GM23338 (cell line): Measurements from ENCODE around the gene MGAT3. TPM values are rescaled to one million over a fixed set of nuclear protein-coding genes. Genes with fewer than 3 reads are reported as not detected.
A peak's percentile ranks its signal among the peaks of the same experiment; 100 is the strongest.

Source experiments
- ATAC-seq: fragments of 200-7000 bp; cut with Tn5 transposase; 3 replicates; pipeline ENCODE4 v1.9.1; 2020
- DNase-seq: peaks from one replicate; pipeline ENCODE4 v3.0.0-alpha.2; 2015; ENCODE audit warnings: low spot score
- H2AFZ ChIP-seq: fragments of 200-600 bp; sonication (generic); 2 replicates; pipeline ENCODE4 v1.8.0; 2016; ENCODE audit warnings: antibody characterized with exemption, mild to moderate bottlenecking, moderate library complexity
- H3F3A ChIP-seq: fragments of 200-600 bp; sonication (generic); replicated peaks from 2 replicates; pipeline ENCODE4 v1.8.0; 2017; ENCODE audit warnings: antibody characterized with exemption, mixed run types, low read depth
- H3K27ac ChIP-seq: fragments of 200-600 bp; sonication (generic); 2 replicates; pipeline ENCODE4 v1.6.1; 2016; ENCODE audit warnings: low read depth
- H3K27me3 ChIP-seq: fragments of 200-600 bp; sonication (generic); 2 replicates; pipeline ENCODE4 v1.8.0; 2016; ENCODE audit warnings: mild to moderate bottlenecking, mixed run types, moderate library complexity; ENCODE audit not compliant: insufficient read depth
- H3K36me3 ChIP-seq: fragments of 200-600 bp; sonication (generic); 2 replicates; pipeline ENCODE4 v1.8.0; 2016; ENCODE audit warnings: mild to moderate bottlenecking; ENCODE audit not compliant: insufficient read depth
- H3K4me1 ChIP-seq: fragments of 200-600 bp; sonication (generic); 2 replicates; pipeline ENCODE4 v1.8.0; 2016; ENCODE audit warnings: mild to moderate bottlenecking, moderate library complexity; ENCODE audit not compliant: insufficient read depth
- H3K4me2 ChIP-seq: fragments of 200-600 bp; sonication (generic); 2 replicates; pipeline ENCODE4 v1.7.1; 2017; ENCODE audit warnings: mixed run types
- H3K4me3 ChIP-seq: fragments of 200-600 bp; sonication (generic); 2 replicates; pipeline ENCODE4 v1.6.1; 2016; ENCODE audit warnings: mixed run types
- H3K79me2 ChIP-seq: fragments of 200-600 bp; sonication (generic); replicated peaks from 2 replicates; pipeline ENCODE4 v1.8.0; 2017; ENCODE audit warnings: mild to moderate bottlenecking; ENCODE audit not compliant: insufficient read depth
- H3K9me2 ChIP-seq: fragments of 200-600 bp; sonication (generic); 2 replicates; pipeline ENCODE4 v1.8.0; 2017; ENCODE audit not compliant: insufficient read depth
- H4K20me1 ChIP-seq: fragments of 200-600 bp; sonication (generic); replicated peaks from 2 replicates; pipeline ENCODE4 v1.8.0; 2017; ENCODE audit warnings: mild to moderate bottlenecking; ENCODE audit not compliant: insufficient read depth
- H3K27ac Mint-ChIP-seq: 2 replicates; pipeline ENCODE4 v1.8.0; 2020; ENCODE audit warnings: inconsistent platforms, mild to moderate bottlenecking, moderate library complexity, mixed read lengths
- H3K27me3 Mint-ChIP-seq: 3 replicates; pipeline ENCODE4 v1.8.0; 2022; ENCODE audit warnings: low read depth, mild to moderate bottlenecking, moderate library complexity, mixed read lengths, inconsistent platforms; ENCODE audit not compliant: insufficient read depth, poor library complexity
- H3K36me3 Mint-ChIP-seq: 3 replicates; pipeline ENCODE4 v1.8.0; 2021; ENCODE audit warnings: low read depth, mild to moderate bottlenecking, inconsistent platforms, moderate library complexity, mixed read lengths
- H3K4me1 Mint-ChIP-seq: 3 replicates; pipeline ENCODE4 v1.8.0; 2020; ENCODE audit warnings: mild to moderate bottlenecking, inconsistent platforms, mixed read lengths
- H3K4me3 Mint-ChIP-seq: 3 replicates; pipeline ENCODE4 v1.8.0; 2021; ENCODE audit warnings: moderate library complexity, mild to moderate bottlenecking, inconsistent platforms, mixed read lengths
- H3K9me3 Mint-ChIP-seq: 3 replicates; pipeline ENCODE4 v1.8.0; 2020; ENCODE audit warnings: moderate library complexity, mild to moderate bottlenecking, inconsistent platforms, mixed read lengths
- CREB1 ChIP-seq: fragments of 250-450 bp; sonication (Bioruptor Pico); IDR thresholded peaks from 2 replicates; pipeline ENCODE4 v1.5.0; 2020; ENCODE audit warnings: low read depth, mild to moderate bottlenecking, moderate library complexity
- CTCF ChIP-seq, 2 experiments: fragments of 200-600 bp in 1 of 2; sonication (generic) in 1 of 2; conservative IDR thresholded peaks; 2 replicates each; pipeline versions ENCODE4 v1.5.1 to v1.6.1; 2016 to 2017; ENCODE audit warnings: antibody characterized with exemption in 2 of 2, low read depth in 2 of 2, mild to moderate bottlenecking in 2 of 2, moderate library complexity in 1 of 2
- EZH2phosphoT487 ChIP-seq: fragments of 200-600 bp; sonication (generic); IDR thresholded peaks from one replicate; pipeline ENCODE4 v1.8.1; 2018; ENCODE audit warnings: antibody characterized with exemption; ENCODE audit not compliant: unreplicated experiment
- JUNB ChIP-seq: IDR thresholded peaks from one replicate; pipeline ENCODE4 v1.6.1; 2016; ENCODE audit warnings: antibody characterized with exemption; ENCODE audit not compliant: unreplicated experiment
- POLR2AphosphoS5 ChIP-seq: IDR thresholded peaks from 2 replicates; pipeline ENCODE4 v1.6.1; 2016; ENCODE audit warnings: antibody characterized with exemption, low read depth
- REST ChIP-seq: IDR thresholded peaks from one replicate; pipeline ENCODE4 v1.6.1; 2018; ENCODE audit warnings: antibody characterized with exemption; ENCODE audit not compliant: unreplicated experiment
- STAT1 ChIP-seq: IDR thresholded peaks from one replicate; pipeline ENCODE4 v1.6.1; 2016; ENCODE audit warnings: antibody characterized with exemption; ENCODE audit not compliant: unreplicated experiment
- ZNF114 ChIP-seq: fragments of 250-450 bp; sonication (Bioruptor Pico); IDR thresholded peaks from 2 replicates; pipeline ENCODE4 v1.5.0; 2020; ENCODE audit warnings: mild to moderate bottlenecking, moderate library complexity
- polyA plus RNA-seq: library from polyadenylated mRNA; unstranded; fragments of >200 nt; fragmentation: Nextera tagmentation; extraction: Ambion mirVana; gene quantifications from 2 replicates; pipeline ENCODE4 v1.2.1, GENCODE V29; 2016
- total RNA-seq: library from RNA; depleted of rRNA; stranded (reverse); fragments of >200 nt; shearing (Covaris generic); gene quantifications from 2 replicates; pipeline ENCODE4 v1.2.3, GENCODE V29; 2014

Gene MGAT3
- total and polyA plus RNA-seq, 2 experiments from 2014 or later = 1.7 to 10.2 TPM

GRCh38 chr22:39466228-39467006 lies 9.6 kb downstream of the MGAT3 start (continued):
- TF ChIP-seq REST = no peak
- no peak for TF ChIP-seq JUNB

DNA sequence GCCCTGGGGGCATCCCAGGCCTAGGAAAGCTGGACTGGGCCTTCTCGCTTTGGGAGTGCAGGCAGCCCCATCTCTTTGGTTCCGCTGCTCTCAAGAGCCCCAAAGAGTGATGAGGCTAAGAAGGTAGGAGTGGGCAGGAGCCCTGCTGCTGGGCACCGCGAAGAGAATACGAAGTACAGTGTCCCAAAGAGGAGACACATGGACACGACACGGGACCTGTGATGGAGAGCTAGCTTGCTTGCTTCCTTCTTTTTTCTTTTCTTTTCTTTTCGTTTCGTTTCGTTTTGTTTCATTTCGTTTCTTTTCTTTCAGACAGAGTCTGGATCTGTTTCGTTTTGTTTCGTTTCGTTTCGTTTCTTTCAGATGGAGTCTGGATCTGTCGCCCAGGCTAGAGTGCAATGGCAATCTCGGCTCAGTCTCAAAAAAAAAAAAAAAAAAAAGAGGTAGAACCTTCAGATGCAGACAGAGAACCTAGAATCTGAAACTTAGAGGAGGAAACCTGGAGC lies 10.6 kb downstream of the MGAT3 start:
- Histone ChIP-seq H3K4me1 (peaks cover 22% of the 10 kb centered on the region), H3K4me2 (no peak overlapping the region), H3K36me3 (no peaks in the 10 kb centered on the region), H3K9me2 (no peaks in the 10 kb centered on the region), H3K27ac (no peak overlapping the region), H4K20me1 (no peaks in the 10 kb centered on the region), H2AFZ (no peak overlapping the region), H3K79me2 (no peaks in the 10 kb centered on the region), H3K4me3 (no peak overlapping the region), H3F3A (peaks cover 8% of the 10 kb centered on the region), H3K27me3 (no peaks in the 10 kb centered on the region)
- H3K36me3 Mint-ChIP-seq = no peaks in the 10 kb centered on the region
- no peak for TF ChIP-seq ZNF114 (CRISPR knock-in tag)
- no peak for TF ChIP-seq CREB1
- no peak for TF ChIP-seq STAT1
- no peak for TF ChIP-seq JUNB
- no peak for TF ChIP-seq EZH2phosphoT487
- no peak for TF ChIP-seq POLR2AphosphoS5
- TF ChIP-seq CTCF (conservative IDR thresholded peaks at IDR 0.05; ENCODE audit: low read depth in 2 of 2) = no peak
- peaks cover 22% of the 10 kb centered on the region for H3K27me3 Mint-ChIP-seq
- peaks cover 35% of the 10 kb centered on the region for H3K4me1 Mint-ChIP-seq
- ATAC-seq = no peak
- no peak overlapping the region for H3K4me3 Mint-ChIP-seq
- H3K9me3 Mint-ChIP-seq = no peaks in the 10 kb centered on the region
- peak; percentile 0 for DNase-seq
- no peak overlapping the region for H3K27ac Mint-ChIP-seq
